ENCODE results near the gene SOCS4. TPM values are rescaled to one million over a fixed set of nuclear protein-coding genes. Genes with fewer than 3 reads are reported as not detected.
"Not testable (repeated sequence)": the region's sequence is repeated elsewhere in the genome, so short reads cannot be mapped to it uniquely, and the experiment has no call there.

SOCS4 gene, protein sequence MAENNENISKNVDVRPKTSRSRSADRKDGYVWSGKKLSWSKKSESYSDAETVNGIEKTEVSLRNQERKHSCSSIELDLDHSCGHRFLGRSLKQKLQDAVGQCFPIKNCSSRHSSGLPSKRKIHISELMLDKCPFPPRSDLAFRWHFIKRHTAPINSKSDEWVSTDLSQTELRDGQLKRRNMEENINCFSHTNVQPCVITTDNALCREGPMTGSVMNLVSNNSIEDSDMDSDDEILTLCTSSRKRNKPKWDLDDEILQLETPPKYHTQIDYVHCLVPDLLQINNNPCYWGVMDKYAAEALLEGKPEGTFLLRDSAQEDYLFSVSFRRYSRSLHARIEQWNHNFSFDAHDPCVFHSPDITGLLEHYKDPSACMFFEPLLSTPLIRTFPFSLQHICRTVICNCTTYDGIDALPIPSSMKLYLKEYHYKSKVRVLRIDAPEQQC
- 7.3 TPM for polyA plus RNA-seq (2012; ENCODE audit: low read depth, missing spikeins)

DNA sequence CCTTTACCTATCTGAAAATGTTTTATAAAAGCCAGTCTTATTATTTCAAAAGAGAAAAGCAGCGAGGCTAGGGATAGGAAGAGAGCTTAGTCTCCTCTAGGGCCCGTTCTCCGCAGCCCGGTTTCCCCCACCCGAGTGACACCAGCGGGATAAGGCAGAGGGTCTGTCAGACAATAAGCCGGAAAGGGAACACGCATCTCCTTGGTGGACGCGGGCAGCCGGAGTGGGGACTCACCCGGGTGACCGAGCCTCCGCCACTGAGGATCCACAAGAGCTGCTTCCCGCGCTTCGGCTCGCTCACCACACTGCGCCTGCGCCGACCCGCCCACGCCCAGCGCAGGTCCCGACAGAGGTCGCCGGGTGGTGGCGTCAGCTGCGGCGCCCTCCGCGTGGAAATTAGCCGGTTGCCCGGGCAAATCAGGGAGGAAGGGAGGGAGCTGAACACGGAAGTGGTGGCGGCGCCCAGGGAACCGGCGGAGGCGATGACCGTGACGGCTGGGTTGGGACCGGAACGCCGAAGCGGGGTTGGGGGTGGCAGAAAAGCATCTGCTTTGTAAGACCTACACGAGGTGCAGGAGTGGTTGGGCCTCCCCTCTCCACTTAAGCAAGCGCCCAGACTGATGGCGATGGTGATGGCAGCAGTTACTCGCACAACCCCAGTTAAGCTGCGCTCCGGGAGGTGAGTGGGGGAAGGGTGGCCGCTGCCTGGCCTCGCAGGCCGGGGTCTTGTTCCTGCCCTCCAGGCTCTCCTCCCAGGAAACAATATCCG lies at the start of gene SOCS4, which contains the start of gene WDHD1:
SOCS4 (plus strand) TSS at position 444 of the 769 bp plus-strand sequence. CDS start 15,806 bp downstream, outside the sequence.
WDHD1 (minus strand) TSS at position 307 of the 769 bp plus-strand sequence. CDS start 312 bp downstream, outside the sequence.
- FAIRE-seq (peak; percentile 100), DNase-seq (ENCODE audit: insufficient read length, low spot score) (peak; percentile 86)
- TF ChIP-seq POLR2AphosphoS5 (IDR thresholded peaks at IDR 0.05; ENCODE audit: low read depth, low read length) (peak; percentile 79), PAX5 (IDR thresholded peaks at IDR 0.05; ENCODE audit: insufficient read depth, low read length, severe bottlenecking) (peak; percentile 99), POU2F2 (IDR thresholded peaks at IDR 0.05; ENCODE audit: low read depth, low read length) (peak; percentile 79), SPI1 (IDR thresholded peaks at IDR 0.05; ENCODE audit: low read depth, low read length) (peak; percentile 73), TAF1 (IDR thresholded peaks at IDR 0.05; ENCODE audit: low read depth, low read length) (no peak; the same call in 1 of the 2 replicates), POLR2A (IDR thresholded peaks at IDR 0.05; ENCODE audit: low read depth, low read length) (peak; percentile 88)

DNA sequence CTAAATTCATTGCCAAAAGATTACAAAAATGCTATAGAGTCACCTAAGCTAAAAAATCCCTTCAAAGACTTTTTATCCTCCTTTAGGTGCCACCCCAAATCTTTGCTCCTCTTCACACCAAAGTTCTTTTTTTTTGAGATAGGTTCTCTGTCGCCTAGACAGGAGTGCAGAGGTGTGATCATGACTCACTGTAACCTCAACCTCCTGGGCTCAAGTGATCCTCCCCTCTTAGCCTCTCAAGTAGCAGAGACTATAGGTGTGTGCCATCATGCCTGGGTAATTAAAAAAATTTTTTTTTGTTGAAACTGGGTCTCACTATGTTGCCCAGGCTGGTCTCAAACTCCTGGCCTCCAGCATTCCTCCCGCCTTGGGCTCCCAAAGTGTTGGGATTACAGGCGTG lies 48.0 kb upstream of the SOCS4 start:
- no peak for FAIRE-seq
- TF ChIP-seq TAF1 (IDR thresholded peaks at IDR 0.05; ENCODE audit: low read depth, low read length), result no peak
- no peak for DNase-seq (ENCODE audit: insufficient read length, low spot score)

DNA sequence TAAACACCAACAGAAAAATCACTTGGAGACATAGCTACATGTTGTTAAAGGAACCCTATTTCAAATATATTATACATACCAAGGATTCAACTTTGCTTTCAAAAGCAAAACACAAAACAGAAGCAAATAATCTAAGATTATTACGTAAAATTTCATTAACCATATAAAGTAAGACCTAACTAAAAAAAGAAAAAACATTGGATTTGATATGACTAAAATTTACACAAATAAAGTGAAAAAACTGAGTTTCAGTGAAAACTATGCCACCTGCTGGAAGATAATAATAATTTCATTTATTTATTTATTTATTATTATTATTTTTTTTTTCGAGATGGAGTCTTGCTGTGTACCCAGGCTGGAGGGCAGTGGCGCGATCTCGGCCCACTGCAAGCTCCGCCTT lies 45.3 kb upstream of the SOCS4 start:
- TF ChIP-seq TAF1 (IDR thresholded peaks at IDR 0.05; ENCODE audit: low read depth, low read length), result no peak
- TF ChIP-seq POLR2AphosphoS5 (IDR thresholded peaks at IDR 0.05; ENCODE audit: low read depth, low read length), result no peak
- TF ChIP-seq POU2F2 (IDR thresholded peaks at IDR 0.05; ENCODE audit: low read depth, low read length), result no peak
- no peak for TF ChIP-seq SPI1 (IDR thresholded peaks at IDR 0.05; ENCODE audit: low read depth, low read length)
- TF ChIP-seq PAX5 (IDR thresholded peaks at IDR 0.05; ENCODE audit: insufficient read depth, low read length, severe bottlenecking), result no peak
- no peak for TF ChIP-seq POLR2A (IDR thresholded peaks at IDR 0.05; ENCODE audit: low read depth, low read length)
- DNase-seq (ENCODE audit: insufficient read length, low spot score) (no peak), FAIRE-seq (no peak)

DNA sequence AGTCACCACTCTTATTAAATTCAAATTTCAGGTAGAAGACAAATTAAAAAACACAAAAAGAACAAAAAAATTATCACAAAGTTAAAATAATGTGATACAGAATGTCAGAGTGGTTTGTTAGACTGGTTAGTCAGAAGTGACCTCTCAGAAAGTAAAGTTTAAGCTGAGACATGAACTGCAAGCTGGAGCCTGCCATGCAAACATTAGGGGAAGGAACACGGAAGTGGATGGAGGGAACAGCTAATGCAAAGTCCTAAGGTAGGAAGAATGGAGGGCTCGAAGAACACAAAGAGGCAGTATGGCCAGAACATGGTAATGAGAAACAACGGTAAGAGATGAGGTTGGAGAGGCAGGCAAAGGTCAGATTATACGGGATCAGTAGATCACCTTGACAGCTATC lies 41.9 kb upstream of the SOCS4 start:
- DNase-seq (ENCODE audit: insufficient read length, low spot score) (no peak), FAIRE-seq (no peak)
- TF ChIP-seq POLR2AphosphoS5 (IDR thresholded peaks at IDR 0.05; ENCODE audit: low read depth, low read length) (no peak), TAF1 (IDR thresholded peaks at IDR 0.05; ENCODE audit: low read depth, low read length) (no peak), POU2F2 (IDR thresholded peaks at IDR 0.05; ENCODE audit: low read depth, low read length) (no peak), PAX5 (IDR thresholded peaks at IDR 0.05; ENCODE audit: insufficient read depth, low read length, severe bottlenecking) (no peak), SPI1 (IDR thresholded peaks at IDR 0.05; ENCODE audit: low read depth, low read length) (no peak), POLR2A (IDR thresholded peaks at IDR 0.05; ENCODE audit: low read depth, low read length) (no peak)

DNA sequence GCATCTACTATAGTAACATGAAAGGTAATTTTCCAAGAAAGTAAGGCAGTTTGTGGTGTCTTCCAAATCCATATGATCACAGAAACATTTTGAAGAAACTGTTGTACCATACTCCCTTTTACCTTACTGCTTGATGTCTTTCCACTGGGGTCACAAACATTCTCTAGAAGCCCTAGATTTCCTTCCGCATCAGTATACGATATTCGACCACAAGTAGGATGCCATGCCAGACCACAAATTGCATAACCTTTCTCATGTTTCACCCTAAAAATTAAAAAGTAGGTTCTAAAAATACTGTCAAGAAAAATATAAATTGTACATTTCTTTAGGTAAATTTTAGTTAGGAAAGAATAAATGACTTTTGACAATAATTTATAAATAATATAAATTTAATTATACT lies 26.7 kb upstream of the SOCS4 start:
- TF ChIP-seq SPI1 (IDR thresholded peaks at IDR 0.05; ENCODE audit: low read depth, low read length), result no peak
- no peak for TF ChIP-seq POLR2A (IDR thresholded peaks at IDR 0.05; ENCODE audit: low read depth, low read length)
- no peak for TF ChIP-seq TAF1 (IDR thresholded peaks at IDR 0.05; ENCODE audit: low read depth, low read length)
- TF ChIP-seq PAX5 (IDR thresholded peaks at IDR 0.05; ENCODE audit: insufficient read depth, low read length, severe bottlenecking), result no peak
- TF ChIP-seq POU2F2 (IDR thresholded peaks at IDR 0.05; ENCODE audit: low read depth, low read length), result no peak
- no peak for TF ChIP-seq POLR2AphosphoS5 (IDR thresholded peaks at IDR 0.05; ENCODE audit: low read depth, low read length)
- no peak for DNase-seq (ENCODE audit: insufficient read length, low spot score)
- no peak for FAIRE-seq

DNA sequence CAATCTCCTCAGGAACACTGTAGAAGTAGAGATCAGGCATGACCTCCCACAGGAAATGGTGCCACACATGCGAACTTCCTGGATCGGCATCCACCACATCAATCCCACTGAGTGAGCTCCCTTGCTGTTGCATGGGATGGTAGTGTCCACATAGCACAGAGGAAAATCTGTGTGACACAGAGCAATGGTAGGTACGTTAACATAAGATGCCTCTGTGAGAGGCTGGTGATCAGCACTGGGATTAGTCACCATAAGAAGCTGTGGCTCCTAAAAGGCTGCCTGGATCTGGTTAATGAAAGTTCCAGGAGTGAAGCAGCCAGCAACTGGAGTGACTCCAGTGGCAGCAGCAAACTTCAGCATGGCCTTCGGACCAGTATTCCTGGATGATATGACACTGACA lies 22.0 kb upstream of the SOCS4 start:
- DNase-seq (ENCODE audit: insufficient read length, low spot score) (no peak), FAIRE-seq (peak; percentile 5)
- no peak for TF ChIP-seq PAX5 (IDR thresholded peaks at IDR 0.05; ENCODE audit: insufficient read depth, low read length, severe bottlenecking)
- no peak for TF ChIP-seq POLR2AphosphoS5 (IDR thresholded peaks at IDR 0.05; ENCODE audit: low read depth, low read length)
- no peak for TF ChIP-seq POU2F2 (IDR thresholded peaks at IDR 0.05; ENCODE audit: low read depth, low read length)
- TF ChIP-seq POLR2A (IDR thresholded peaks at IDR 0.05; ENCODE audit: low read depth, low read length), result no peak
- no peak for TF ChIP-seq TAF1 (IDR thresholded peaks at IDR 0.05; ENCODE audit: low read depth, low read length)
- no peak for TF ChIP-seq SPI1 (IDR thresholded peaks at IDR 0.05; ENCODE audit: low read depth, low read length)

DNA sequence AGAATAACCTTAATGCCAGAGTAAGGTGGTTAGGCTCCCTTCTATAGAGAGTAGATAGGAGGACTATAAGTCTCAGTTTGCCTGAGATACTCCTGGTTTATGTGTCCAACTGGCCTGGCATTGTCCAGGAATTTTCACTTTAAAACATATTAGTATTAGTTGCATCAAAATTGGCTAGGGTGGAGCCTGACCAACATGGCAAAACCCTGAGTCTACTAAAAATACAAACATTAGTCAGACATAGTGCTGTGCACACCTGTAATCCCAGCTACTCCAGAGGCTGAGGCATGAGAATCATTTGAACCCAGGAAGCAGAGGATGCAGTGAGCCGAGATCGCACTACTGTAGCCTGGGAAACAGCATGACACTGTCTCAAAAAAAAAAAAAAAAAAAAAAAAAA lies 12.0 kb upstream of the SOCS4 start:
- TF ChIP-seq POLR2A (IDR thresholded peaks at IDR 0.05; ENCODE audit: low read depth, low read length), result no peak
- TF ChIP-seq POU2F2 (IDR thresholded peaks at IDR 0.05; ENCODE audit: low read depth, low read length), result no peak
- TF ChIP-seq SPI1 (IDR thresholded peaks at IDR 0.05; ENCODE audit: low read depth, low read length), result no peak
- no peak for TF ChIP-seq PAX5 (IDR thresholded peaks at IDR 0.05; ENCODE audit: insufficient read depth, low read length, severe bottlenecking)
- TF ChIP-seq TAF1 (IDR thresholded peaks at IDR 0.05; ENCODE audit: low read depth, low read length), result no peak
- no peak for FAIRE-seq
- no peak for DNase-seq (ENCODE audit: insufficient read length, low spot score)

DNA sequence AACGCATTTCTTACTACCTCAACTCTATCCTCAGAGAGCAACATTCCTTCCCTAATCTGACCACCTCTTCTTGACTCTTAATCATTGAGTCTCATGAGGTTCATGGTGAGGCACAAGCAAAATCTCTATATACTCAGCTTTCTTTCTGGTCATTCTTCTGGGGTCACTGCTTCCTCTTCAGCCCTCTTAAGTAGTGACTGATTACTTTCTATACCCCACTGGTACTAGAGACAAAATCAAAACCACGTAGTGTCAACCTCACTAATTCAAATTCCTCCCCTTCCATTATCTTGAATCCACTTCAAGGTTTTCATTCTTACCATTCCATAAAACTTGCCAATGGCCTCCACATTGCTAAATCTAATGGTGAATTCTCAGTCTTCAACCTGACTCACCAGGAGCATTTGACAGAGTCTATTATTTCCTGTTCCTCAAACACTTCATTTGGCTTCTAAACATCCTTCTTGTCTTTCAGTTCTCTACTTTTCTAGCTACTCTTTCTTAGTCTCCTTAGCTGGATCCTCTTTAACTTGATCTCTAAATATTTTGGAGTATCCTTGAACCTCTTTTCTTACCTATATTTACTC lies 7.0 kb upstream of the SOCS4 start:
- TF ChIP-seq TAF1 (IDR thresholded peaks at IDR 0.05; ENCODE audit: low read depth, low read length) (no peak), PAX5 (IDR thresholded peaks at IDR 0.05; ENCODE audit: insufficient read depth, low read length, severe bottlenecking) (no peak), POU2F2 (IDR thresholded peaks at IDR 0.05; ENCODE audit: low read depth, low read length) (no peak), SPI1 (IDR thresholded peaks at IDR 0.05; ENCODE audit: low read depth, low read length) (0 out of 2 replicates have a peak, but pooled peaks have one; percentile 1), POLR2AphosphoS5 (IDR thresholded peaks at IDR 0.05; ENCODE audit: low read depth, low read length) (no peak), POLR2A (IDR thresholded peaks at IDR 0.05; ENCODE audit: low read depth, low read length) (no peak)
- DNase-seq (ENCODE audit: insufficient read length, low spot score) (no peak), FAIRE-seq (no peak)

DNA sequence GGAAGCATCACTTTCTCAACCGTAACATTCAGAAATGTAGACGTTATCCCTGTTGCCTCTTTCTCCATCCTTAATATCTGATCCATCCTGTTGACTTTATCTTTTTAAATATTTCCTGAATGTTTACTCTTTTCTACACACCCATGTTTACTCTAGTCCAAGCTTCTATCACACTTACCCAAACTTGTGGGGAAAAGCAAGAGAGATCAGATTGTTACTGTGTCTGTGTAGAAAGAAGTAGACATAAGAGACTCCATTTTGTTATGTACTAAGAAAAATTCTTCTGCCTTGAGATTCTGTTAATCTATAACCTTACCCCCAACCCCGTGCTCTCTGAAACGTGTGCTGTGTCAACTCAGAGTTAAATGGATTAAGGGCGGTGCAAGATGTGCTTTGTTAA lies 2.7 kb upstream of the SOCS4 start:
- not testable (repeated sequence) for DNase-seq (ENCODE audit: insufficient read length, low spot score)

More for the DNA sequence above, 2.7 kb upstream of the SOCS4 start:
- not testable (repeated sequence) for FAIRE-seq
